IMR-90 (cell line): ENCODE data around the gene KCNMA1. TPM values are rescaled to one million over a fixed set of nuclear protein-coding genes. Genes with fewer than 3 reads are reported as not detected.

ENCODE experiments used
- ATAC-seq: fragments of 200-7000 bp; cut with Tn5 transposase; 2 replicates; pipeline ENCODE4 v1.9.1; 2020; ENCODE audit warnings: low read depth, mild to moderate bottlenecking, moderate library complexity
- BruUV-seq: library from RNA; stranded (reverse); fragments of 400-500 nt; replicated peaks from 2 replicates; lab custom pipeline; 2021; lab: Mats Ljungman, UMichigan
- CTCF ChIA-PET: fragments of 300-600 bp; formaldehyde crosslinking; extraction: SDS; loops from one replicate; lab custom pipeline; 2021; ENCODE audit warnings: antibody characterized with exemption; lab: Yijun Ruan, JAX
- POLR2A ChIA-PET: fragments of 300-600 bp; sonication (Branson Sonifier 250); formaldehyde crosslinking; loops from one replicate; lab custom pipeline; 2022; ENCODE audit warnings: antibody characterized with exemption; ENCODE audit not compliant: unreplicated experiment; lab: Charles Lee
- DNase-seq: peaks from one replicate; pipeline ENCODE4 v3.0.0; 2013
- H2AFZ ChIP-seq: replicated peaks from 2 replicates; pipeline ENCODE3; 2013; ENCODE audit warnings: low read length, mild to moderate bottlenecking; ENCODE audit not compliant: poor library complexity
- H2AK5ac ChIP-seq: 2 replicates; pipeline ENCODE4 v1.6.1; 2013; ENCODE audit warnings: low read depth, low read length, inconsistent platforms
- H2AK9ac ChIP-seq: replicated peaks from 2 replicates; pipeline ENCODE3; 2013; ENCODE audit warnings: mild to moderate bottlenecking, low read depth, low read length, moderate library complexity; ENCODE audit not compliant: poor library complexity
- H2BK120ac ChIP-seq: 2 replicates; pipeline ENCODE4 v1.6.1; 2013; ENCODE audit warnings: low read depth, low read length, inconsistent platforms
- H2BK15ac ChIP-seq: 3 replicates; pipeline ENCODE4 v1.6.1; 2013; ENCODE audit warnings: low read depth, low read length, inconsistent platforms
- H2BK20ac ChIP-seq: 2 replicates; pipeline ENCODE4 v1.6.1; 2013; ENCODE audit warnings: low read depth, mild to moderate bottlenecking, inconsistent platforms, low read length, moderate library complexity
- H2BK5ac ChIP-seq: 2 replicates; pipeline ENCODE4 v1.6.1; 2013; ENCODE audit warnings: mild to moderate bottlenecking, low read depth, low read length, inconsistent platforms; ENCODE audit not compliant: poor library complexity, severe bottlenecking
- H3K14ac ChIP-seq: replicated peaks from 2 replicates; pipeline ENCODE4 v1.6.1; 2013; ENCODE audit warnings: low read depth, low read length, inconsistent platforms
- H3K18ac ChIP-seq: 2 replicates; pipeline ENCODE4 v1.6.1; 2013; ENCODE audit warnings: low read depth, low read length, control low read depth
- H3K23ac ChIP-seq: 2 replicates; pipeline ENCODE4 v1.6.1; 2013; ENCODE audit warnings: low read depth, low read length, inconsistent platforms
- H3K27ac ChIP-seq: 2 replicates; pipeline ENCODE4 v1.5.1; 2013; ENCODE audit warnings: mild to moderate bottlenecking, control low read depth, low read length; ENCODE audit not compliant: insufficient read depth
- H3K27me3 ChIP-seq: 2 replicates; pipeline ENCODE4 v1.6.1; 2013; ENCODE audit warnings: low read length; ENCODE audit not compliant: control insufficient read depth, insufficient read depth
- H3K36me3 ChIP-seq: 2 replicates; pipeline ENCODE4 v1.6.1; 2013; ENCODE audit warnings: low read length, mixed read lengths; ENCODE audit not compliant: control insufficient read depth, insufficient read depth
- H3K4ac ChIP-seq: 2 replicates; pipeline ENCODE4 v1.6.1; 2013; ENCODE audit warnings: low read depth, low read length, inconsistent platforms
- H3K4me1 ChIP-seq: 2 replicates; pipeline ENCODE4 v1.6.1; 2013; ENCODE audit warnings: low read length, mixed read lengths; ENCODE audit not compliant: control insufficient read depth, insufficient read depth
- H3K4me2 ChIP-seq: 2 replicates; pipeline ENCODE4 v1.6.1; 2013; ENCODE audit warnings: low read depth, mild to moderate bottlenecking, control low read depth, low read length, moderate library complexity
- H3K4me3 ChIP-seq: 2 replicates; pipeline ENCODE4 v1.5.1; 2013; ENCODE audit warnings: low read depth, mild to moderate bottlenecking, control low read depth, low read length, moderate library complexity; ENCODE audit not compliant: insufficient read depth
- H3K56ac ChIP-seq: 2 replicates; pipeline ENCODE4 v1.6.1; 2013; ENCODE audit warnings: low read length, inconsistent platforms; ENCODE audit not compliant: insufficient read depth; ENCODE audit errors: extremely low read depth
- H3K79me1 ChIP-seq, 2 experiments: 2 replicates each; pipeline ENCODE4 v1.6.1; 2013; ENCODE audit warnings: low read length in 2 of 2, inconsistent platforms in 1 of 2, low read depth in 1 of 2
- H3K9ac ChIP-seq: 2 replicates; pipeline ENCODE4 v1.6.1; 2013; ENCODE audit warnings: low read depth, low read length, control low read depth
- H3K9me1 ChIP-seq: 2 replicates; pipeline ENCODE4 v1.6.1; 2013; ENCODE audit warnings: low read length, inconsistent platforms; ENCODE audit not compliant: insufficient read depth
- H3K9me3 ChIP-seq: 2 replicates; pipeline ENCODE4 v1.6.1; 2013; ENCODE audit warnings: low read length; ENCODE audit not compliant: control insufficient read depth, insufficient read depth
- H4K20me1 ChIP-seq: 2 replicates; pipeline ENCODE4 v1.6.1; 2013; ENCODE audit warnings: low read length, inconsistent platforms; ENCODE audit not compliant: insufficient read depth
- H4K5ac ChIP-seq: 2 replicates; pipeline ENCODE4 v1.6.1; 2013; ENCODE audit warnings: mild to moderate bottlenecking, low read depth, low read length, control low read depth
- H4K8ac ChIP-seq, 2 experiments: 2 replicates each; pipeline ENCODE4 v1.6.1; 2013; ENCODE audit warnings: low read depth in 2 of 2, low read length in 2 of 2, control low read depth in 1 of 2, inconsistent platforms in 1 of 2
- H4K91ac ChIP-seq: 2 replicates; pipeline ENCODE4 v1.6.1; 2013; ENCODE audit warnings: low read depth, low read length, inconsistent platforms; ENCODE audit not compliant: insufficient read depth
- CEBPB ChIP-seq: IDR thresholded peaks from 2 replicates; pipeline ENCODE4 v1.6.1; 2012; ENCODE audit warnings: low read depth, low read length, improper control_type of control experiment
- CTCF ChIP-seq: conservative IDR thresholded peaks from 2 replicates; pipeline ENCODE4 v1.5.1; 2012; ENCODE audit warnings: mild to moderate bottlenecking, low read depth, low read length, improper control_type of control experiment
- WGBS, 2 experiments: methylation state at CpG; one replicate each; pipeline versions ENCODE4 v1.1.5 to v1.1.7; 2013; ENCODE audit warnings: missing lambda C conversion rate in 2 of 2; ENCODE audit not compliant: insufficient read length in 1 of 2; ENCODE audit errors: extremely low coverage in 2 of 2; 5-methylcytosine and 5-hydroxymethylcytosine counted together
- dilution Hi-C: fragments of 300-500 bp; cut with HindIII; formaldehyde crosslinking; loops from one replicate; pipeline ENCODE4 v1.14.3; 2018; ENCODE audit warnings: low sequenced_read_pairs; ENCODE audit not compliant: unreplicated experiment
- in situ Hi-C: fragments of 300-500 bp; cut with MboI; formaldehyde crosslinking; loops from 3 replicates; pipeline ENCODE4 v1.14.3; 2019; ENCODE audit warnings: low sequenced_read_pairs, inconsistent platforms, mixed read lengths
- intact Hi-C: fragments of 100-400 bp; cut with micrococcal nuclease; formaldehyde crosslinking; loops from 2 replicates; pipeline ENCODE4 v1.10.0; 2022
- polyA plus RNA-seq, 3 experiments: library from polyadenylated mRNA; depleted of rRNA; stranded (reverse); fragments of >200 nt; gene quantifications; 2 replicates each; pipeline ENCODE4 v1.2.3, GENCODE V29; 2012; ENCODE audit warnings: low replicate concordance in 1 of 3
- total RNA-seq: library from RNA; depleted of rRNA; stranded (reverse); fragments of >200 nt; gene quantifications from 2 replicates; pipeline ENCODE4 v1.2.3, GENCODE V29; 2012

The KCNMA1 gene
- total and polyA plus RNA-seq, 2 of the 4 experiments (the other 2 are of a cell fraction), result 25.6 to 29.6 TPM

GRCh38 chr10:77026148-77026547 is 611.5 kb downstream of the KCNMA1 start:
- ATAC-seq (no peak), DNase-seq (no peak)
- H2BK15ac ChIP-seq, result no peak overlapping the region
- no peaks in the 10 kb centered on the region for H3K79me1 ChIP-seq
- H3K18ac ChIP-seq, result no peak overlapping the region
- H2BK20ac ChIP-seq, result no peak overlapping the region
- intact Hi-C loops, result no loop called here
- H3K56ac ChIP-seq, result no peak overlapping the region
- ChIA-PET CTCF (no interaction called here), POLR2A (no interaction called here)
- dilution Hi-C loops, result no loop called here
- H3K4ac ChIP-seq, result no peak overlapping the region
- no peak overlapping the region for H2BK5ac ChIP-seq
- H4K91ac ChIP-seq, result no peak overlapping the region
- no peak overlapping the region for H3K4me2 ChIP-seq
- H3K9me3 ChIP-seq, result no peaks in the 10 kb centered on the region
- H3K14ac ChIP-seq, result no peak overlapping the region
- H3K9ac ChIP-seq, result no peak overlapping the region
- H4K8ac ChIP-seq, result no peak overlapping the region
- H3K27me3 ChIP-seq, result no peaks in the 10 kb centered on the region
- no peak overlapping the region for H2AK9ac ChIP-seq
- BruUV-seq, result no TSS peak
- peak; percentile 83 for TF ChIP-seq CEBPB
- no peak for TF ChIP-seq CTCF
- H4K20me1 ChIP-seq, result no peaks in the 10 kb centered on the region
- H2AFZ ChIP-seq, result no peak overlapping the region
- H4K5ac ChIP-seq, result no peak overlapping the region
- peaks cover 6% of the 10 kb centered on the region; the same call in 1 of the 2 replicates for H3K9me1 ChIP-seq
- H2AK5ac ChIP-seq, result no peak overlapping the region
- H3K36me3 ChIP-seq, result no peaks in the 10 kb centered on the region
- no peak overlapping the region for H3K4me3 ChIP-seq
- H3K4me1 ChIP-seq, result peaks cover 3% of the 10 kb centered on the region; the same call in 1 of the 2 replicates
- in situ Hi-C loops, result no loop called here
- H2BK120ac ChIP-seq, result no peak overlapping the region
- H3K27ac ChIP-seq, result no peak overlapping the region
- no CpG with 5 or more reads among the region's 5 CpGs for WGBS, 2 experiments
- no peak overlapping the region for H3K23ac ChIP-seq
